Limb (tissue), 2 donors: ENCODE measurements around the gene FBXL3.
A peak's percentile ranks its signal among the peaks of the same experiment; 100 is the strongest.
"Not testable (repeated sequence)": the region's sequence is repeated elsewhere in the genome, so short reads cannot be mapped to it uniquely, and the experiment has no call there.

ENCODE experiments used
- DNase-seq, 2 donors: peaks; one replicate each; pipeline ENCODE4 v3.0.0-alpha.2; 2016; ENCODE audit errors: extremely low spot score in 2 of 2

FBXL3 gene

GRCh38 chr13:77026255-77026860, 601 bp downstream of the FBXL3 start:
- peak; percentile 36 to 82 for DNase-seq

- DNase-seq: no peak
These were observed 4.6 kb downstream of the FBXL3 start for GRCh38 chr13:77022341-77022740.

GRCh38 chr13:77019756-77020155, 7.2 kb downstream of the FBXL3 start:
- no peak for DNase-seq

GRCh38 chr13:77016888-77017623, 9.9 kb downstream of the FBXL3 start:
- DNase-seq: no peak

- DNase-seq: no peak
These were observed 10.6 kb downstream of the FBXL3 start for GRCh38 chr13:77016251-77016812.

GRCh38 chr13:77014906-77015685, 11.9 kb downstream of the FBXL3 start:
- no peak for DNase-seq

- no peak for DNase-seq
These were observed 13.0 kb downstream of the FBXL3 start for GRCh38 chr13:77013853-77014542.

- not testable (repeated sequence) for DNase-seq
These were observed 17.2 kb downstream of the FBXL3 start for GRCh38 chr13:77009719-77010118.

GRCh38 chr13:77009011-77009410, 17.9 kb downstream of the FBXL3 start:
- no peak for DNase-seq

GRCh38 chr13:77008337-77008736, 18.6 kb downstream of the FBXL3 start:
- DNase-seq: not testable (repeated sequence)

GRCh38 chr13:77002590-77003190, 24.3 kb downstream of the FBXL3 start:
- DNase-seq: peak in 1 of 2 donors; percentile 52

GRCh38 chr13:77001963-77002587, 24.9 kb downstream of the FBXL3 start:
- no peak for DNase-seq

GRCh38 chr13:77001540-77001939, 25.4 kb downstream of the FBXL3 start:
- no peak for DNase-seq

- DNase-seq: no peak
These were observed 26.5 kb downstream of the FBXL3 start for GRCh38 chr13:77000475-77000874.

- no peak for DNase-seq
These were observed 32.7 kb downstream of the FBXL3 start for GRCh38 chr13:76994281-76994680.

GRCh38 chr13:76993473-76993872, 33.5 kb downstream of the FBXL3 start:
- DNase-seq: no peak

- DNase-seq: no peak
These were observed 33.9 kb downstream of the FBXL3 start for GRCh38 chr13:76993021-76993420.

- DNase-seq: peak; percentile 13 to 38
These were observed 34.4 kb downstream of the FBXL3 start for GRCh38 chr13:76992548-76993001.

- peak; percentile 80 to 90 for DNase-seq
These were observed 35.0 kb downstream of the FBXL3 start, which contains the start of gene CLN5 for GRCh38 chr13:76991796-76992547. TSS of gene CLN5 (plus strand) at chr13:76992081. CDS start at chr13:76992099, 18 bp downstream.

- no peak for DNase-seq
These were observed 35.5 kb downstream of the FBXL3 start for GRCh38 chr13:76991432-76991795.
